ENCODE measurements around the gene ARFGEF2. TPM values are rescaled to one million over a fixed set of nuclear protein-coding genes. Genes with fewer than 3 reads are reported as not detected.

The ARFGEF2 gene
- total and polyA plus RNA-seq, 2 donors from 2014 or later: 7.4 to 36.9 TPM

GRCh38 chr20:49032455-49032854 lies 110.9 kb downstream of the ARFGEF2 start:
- DNase-seq: no peak
- Histone ChIP-seq H3K27ac (ENCODE audit: low read depth in 2 of 2, low read length in 2 of 2) (no peak overlapping the region), H3K36me3 (ENCODE audit: control insufficient read depth in 2 of 3, insufficient read depth in 3 of 3, low read length in 3 of 3) (peaks cover 4 to 33% (median 31%) of the 10 kb centered on the region in 3 donors), H3K9ac (ENCODE audit: low read length in 3 of 3) (no peak overlapping the region), H3K4me1 (ENCODE audit: control insufficient read depth in 2 of 3, insufficient read depth in 2 of 3, low read depth in 1 of 3, low read length in 3 of 3) (no peaks in the 10 kb centered on the region), H3K9me3 (ENCODE audit: control insufficient read depth in 2 of 3, insufficient read depth in 1 of 3, low read length in 3 of 3) (no peaks in the 10 kb centered on the region), H3K4me3 (ENCODE audit: low read length in 3 of 3) (no peak overlapping the region), H3K27me3 (ENCODE audit: control insufficient read depth, insufficient read depth, low read length) (no peaks in the 10 kb centered on the region)
- intact Hi-C loops (cut with DNase I): no loop called here
- FAIRE-seq: no peak
- TF ChIP-seq CTCF (IDR thresholded peaks at IDR 0.05; ENCODE audit: borderline replicate concordance, extremely low read depth, insufficient read depth): no peak

- Histone ChIP-seq H3K9me3 (ENCODE audit: control insufficient read depth in 2 of 3, insufficient read depth in 1 of 3, low read length in 3 of 3) (no peaks in the 10 kb centered on the region), H3K27me3 (ENCODE audit: control insufficient read depth, insufficient read depth, low read length) (no peaks in the 10 kb centered on the region), H3K4me3 (ENCODE audit: low read length in 3 of 3) (no peak overlapping the region), H3K36me3 (ENCODE audit: control insufficient read depth in 2 of 3, insufficient read depth in 3 of 3, low read length in 3 of 3) (peaks cover 4 to 24% (median 20%) of the 10 kb centered on the region in 3 donors), H3K4me1 (ENCODE audit: control insufficient read depth in 2 of 3, insufficient read depth in 2 of 3, low read depth in 1 of 3, low read length in 3 of 3) (no peaks in the 10 kb centered on the region), H3K9ac (ENCODE audit: low read length in 3 of 3) (no peak overlapping the region), H3K27ac (ENCODE audit: low read depth in 2 of 2, low read length in 2 of 2) (no peak overlapping the region)
- no peak for TF ChIP-seq CTCF (IDR thresholded peaks at IDR 0.05; ENCODE audit: borderline replicate concordance, extremely low read depth, insufficient read depth)
- DNase-seq (no peak), FAIRE-seq (no peak)
- intact Hi-C loops (cut with DNase I): no loop called here
These were observed 112.7 kb downstream of the ARFGEF2 start for GRCh38 chr20:49034070-49034732.

GRCh38 chr20:49037962-49038387 lies 116.5 kb downstream of the ARFGEF2 start:
- Histone ChIP-seq H3K9ac (ENCODE audit: low read length in 3 of 3) (no peak overlapping the region), H3K36me3 (ENCODE audit: control insufficient read depth in 2 of 3, insufficient read depth in 3 of 3, low read length in 3 of 3) (peaks cover 3 to 15% (median 15%) of the 10 kb centered on the region in 3 donors), H3K4me3 (ENCODE audit: low read length in 3 of 3) (no peak overlapping the region), H3K27me3 (ENCODE audit: control insufficient read depth, insufficient read depth, low read length) (no peaks in the 10 kb centered on the region), H3K4me1 (ENCODE audit: control insufficient read depth in 2 of 3, insufficient read depth in 2 of 3, low read depth in 1 of 3, low read length in 3 of 3) (no peaks in the 10 kb centered on the region), H3K9me3 (ENCODE audit: control insufficient read depth in 2 of 3, insufficient read depth in 1 of 3, low read length in 3 of 3) (no peaks in the 10 kb centered on the region), H3K27ac (ENCODE audit: low read depth in 2 of 2, low read length in 2 of 2) (no peak overlapping the region)
- FAIRE-seq (no peak), DNase-seq (no peak)
- intact Hi-C loops (cut with DNase I): no loop called here
- no peak for TF ChIP-seq CTCF (IDR thresholded peaks at IDR 0.05; ENCODE audit: borderline replicate concordance, extremely low read depth, insufficient read depth)
